H9 (cell line): Measurements from ENCODE around the gene TBP. TPM values are rescaled to one million over a fixed set of nuclear protein-coding genes. Genes with fewer than 3 reads are reported as not detected.

Source experiments
- DNase-seq: peaks from one replicate; pipeline ENCODE4 v3.0.0-alpha.2; 2017
- H2AFZ ChIP-seq: one replicate; pipeline ENCODE4 v1.6.1; 2013; ENCODE audit warnings: mild to moderate bottlenecking, low read length, control low read depth, moderate library complexity
- H2AK5ac ChIP-seq: 2 replicates; pipeline ENCODE4 v1.6.1; 2013; ENCODE audit warnings: low read length, control low read depth, mixed read lengths; ENCODE audit not compliant: insufficient read length
- H2BK120ac ChIP-seq: one replicate; pipeline ENCODE4 v1.6.1; 2013; ENCODE audit warnings: low read depth, mild to moderate bottlenecking, low read length, control low read depth, inconsistent platforms; ENCODE audit not compliant: poor library complexity, severe bottlenecking
- H2BK12ac ChIP-seq: 2 replicates; pipeline ENCODE4 v1.6.1; 2013; ENCODE audit warnings: low read length, control low read depth, mixed read lengths, low read depth; ENCODE audit not compliant: insufficient read length
- H2BK15ac ChIP-seq: 2 replicates; pipeline ENCODE4 v1.6.1; 2013; ENCODE audit warnings: low read depth, low read length, control low read depth
- H2BK20ac ChIP-seq: one replicate; pipeline ENCODE4 v1.6.1; 2013; ENCODE audit warnings: low read depth, mild to moderate bottlenecking, low read length, control low read depth, inconsistent platforms; ENCODE audit not compliant: poor library complexity, severe bottlenecking
- H2BK5ac ChIP-seq: 2 replicates; pipeline ENCODE4 v1.6.1; 2013; ENCODE audit warnings: low read length, control low read depth, mixed read lengths; ENCODE audit not compliant: insufficient read length
- H3K14ac ChIP-seq: 2 replicates; pipeline ENCODE4 v1.6.1; 2013; ENCODE audit warnings: low read length, control low read depth; ENCODE audit not compliant: insufficient read depth
- H3K18ac ChIP-seq: 2 replicates; pipeline ENCODE4 v1.6.1; 2013; ENCODE audit warnings: low read depth, mild to moderate bottlenecking, mixed read lengths, low read length, control low read depth; ENCODE audit not compliant: insufficient read length
- H3K23ac ChIP-seq: 2 replicates; pipeline ENCODE4 v1.6.1; 2013; ENCODE audit warnings: low read length, control low read depth, mixed read lengths, low read depth; ENCODE audit not compliant: insufficient read length
- H3K23me2 ChIP-seq: 2 replicates; pipeline ENCODE4 v1.6.1; 2013; ENCODE audit warnings: low read depth, mild to moderate bottlenecking, mixed read lengths, low read length, control low read depth; ENCODE audit not compliant: insufficient read length, poor library complexity, severe bottlenecking
- H3K27ac ChIP-seq: 2 replicates; pipeline ENCODE4 v1.5.1; 2013; ENCODE audit warnings: low read length, control low read depth, mixed read lengths, low read depth; ENCODE audit not compliant: insufficient read length
- H3K27me3 ChIP-seq: 2 replicates; pipeline ENCODE4 v1.6.1; 2013; ENCODE audit warnings: low read length, control low read depth, inconsistent platforms; ENCODE audit not compliant: insufficient read depth
- H3K4ac ChIP-seq: 2 replicates; pipeline ENCODE4 v1.6.1; 2013; ENCODE audit warnings: low read depth, mild to moderate bottlenecking, control low read depth, inconsistent platforms, low read length, moderate library complexity
- H3K4me1 ChIP-seq: 2 replicates; pipeline ENCODE4 v1.6.1; 2013; ENCODE audit warnings: low read length, control low read depth, inconsistent platforms; ENCODE audit not compliant: insufficient read depth
- H3K4me2 ChIP-seq: 2 replicates; pipeline ENCODE4 v1.6.1; 2013; ENCODE audit warnings: low read length, control low read depth, mixed read lengths; ENCODE audit not compliant: insufficient read length, insufficient read depth
- H3K56ac ChIP-seq: 2 replicates; pipeline ENCODE4 v1.6.1; 2013; ENCODE audit warnings: low read depth, mild to moderate bottlenecking, mixed read lengths, low read length, control low read depth; ENCODE audit not compliant: insufficient read length
- H3K79me1 ChIP-seq: 2 replicates; pipeline ENCODE4 v1.6.1; 2013; ENCODE audit warnings: low read depth, mild to moderate bottlenecking, moderate library complexity, low read length, control low read depth, inconsistent platforms; ENCODE audit not compliant: insufficient read depth, poor library complexity, severe bottlenecking
- H3K79me2 ChIP-seq: 2 replicates; pipeline ENCODE4 v1.6.1; 2013; ENCODE audit warnings: low read length, control low read depth, inconsistent platforms; ENCODE audit not compliant: insufficient read depth
- H3K9ac ChIP-seq: 2 replicates; pipeline ENCODE4 v1.6.1; 2013; ENCODE audit warnings: low read length, control low read depth, mixed read lengths; ENCODE audit not compliant: insufficient read length; ENCODE audit errors: extremely low read depth
- H3K9me3 ChIP-seq: one replicate; pipeline ENCODE4 v1.6.1; 2013; ENCODE audit warnings: low read depth, low read length, inconsistent platforms; ENCODE audit not compliant: control insufficient read depth
- H3T11ph ChIP-seq: one replicate; pipeline ENCODE4 v1.6.1; 2013; ENCODE audit warnings: mild to moderate bottlenecking, low read length, control low read depth, inconsistent platforms
- H4K20me1 ChIP-seq: one replicate; pipeline ENCODE4 v1.6.1; 2013; ENCODE audit not compliant: control insufficient read depth, insufficient read length, insufficient read depth
- H4K5ac ChIP-seq: 2 replicates; pipeline ENCODE4 v1.6.1; 2013; ENCODE audit warnings: low read depth, mild to moderate bottlenecking, mixed read lengths, low read length, control low read depth; ENCODE audit not compliant: insufficient read length
- H4K8ac ChIP-seq: replicated peaks from 2 replicates; pipeline ENCODE4 v1.6.1; 2013; ENCODE audit warnings: low read length, control low read depth, mixed read lengths, low read depth; ENCODE audit not compliant: insufficient read length
- H4K91ac ChIP-seq: 2 replicates; pipeline ENCODE4 v1.6.1; 2013; ENCODE audit warnings: low read depth, mild to moderate bottlenecking, moderate library complexity, mixed read lengths, low read length, control low read depth; ENCODE audit not compliant: insufficient read length
- H3K27ac Mint-ChIP-seq, 3 experiments: 2 replicates in 2 of 3; 3 replicates in 1 of 3; pipeline ENCODE4 v1.8.0; 2020 to 2021; ENCODE audit warnings: mixed read lengths in 3 of 3, mild to moderate bottlenecking in 1 of 3, moderate library complexity in 1 of 3
- H3K27me3 Mint-ChIP-seq: 2 replicates; pipeline ENCODE4 v1.8.0; 2021; ENCODE audit warnings: low read depth, mild to moderate bottlenecking, moderate library complexity, mixed read lengths
- H3K36me3 Mint-ChIP-seq, 3 experiments: 2 replicates in 2 of 3; 3 replicates in 1 of 3; pipeline ENCODE4 v1.8.0; 2020 to 2021; ENCODE audit warnings: low read depth in 3 of 3, mixed read lengths in 3 of 3; ENCODE audit not compliant: insufficient read depth in 1 of 3
- H3K4me1 Mint-ChIP-seq, 2 experiments: 2 replicates each; pipeline ENCODE4 v1.8.0; 2020; ENCODE audit warnings: mixed read lengths in 2 of 2
- H3K4me3 Mint-ChIP-seq, 2 experiments: 2 replicates in 1 of 2; 3 replicates in 1 of 2; pipeline ENCODE4 v1.8.0; 2020 to 2021; ENCODE audit warnings: mild to moderate bottlenecking in 2 of 2, mixed read lengths in 2 of 2, moderate library complexity in 1 of 2
- H3K9me3 Mint-ChIP-seq, 2 experiments: 2 replicates in 1 of 2; 3 replicates in 1 of 2; pipeline ENCODE4 v1.8.0; 2020; ENCODE audit warnings: mild to moderate bottlenecking in 2 of 2, mixed read lengths in 2 of 2, moderate library complexity in 1 of 2
- CTCF ChIP-seq: fragments of 200-600 bp; sonication (generic); conservative IDR thresholded peaks from 3 replicates; pipeline ENCODE4 v1.8.0; 2021; ENCODE audit warnings: antibody characterized with exemption, mild to moderate bottlenecking
- WGBS: extraction: QIAGEN DNeasy Blood & Tissue Kit; methylation state at CpG from one replicate; pipeline ENCODE4 v1.1.7; 2013; ENCODE audit warnings: missing lambda C conversion rate, low lambda C conversion rate, mixed read lengths; ENCODE audit not compliant: insufficient read length; ENCODE audit errors: extremely low coverage; 5-methylcytosine and 5-hydroxymethylcytosine counted together
- total RNA-seq: library from RNA; stranded (reverse); gene quantifications from 2 replicates; pipeline ENCODE4 v1.2.1, GENCODE V29; 2021

Gene TBP
- total RNA-seq, 1 experiment from 2014 or later: 22.6 TPM

DNA sequence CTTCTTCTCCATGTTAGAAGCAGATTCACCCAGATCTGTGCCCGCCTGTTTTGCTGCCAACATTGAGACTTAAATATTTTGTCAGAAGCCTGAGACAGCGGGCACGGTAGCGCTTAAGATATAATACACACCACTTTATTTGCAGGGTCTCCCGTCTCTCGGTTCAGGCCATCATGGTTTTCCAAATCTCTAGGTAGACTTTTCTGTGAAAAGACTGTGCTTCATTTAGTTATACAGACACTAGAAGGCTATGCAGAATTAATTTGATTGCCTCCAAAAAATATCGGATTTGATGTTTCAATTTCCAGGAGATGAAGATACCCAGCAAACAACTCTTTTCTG, 598 bp downstream of the TBP start:
- no peak overlapping the region for H3K27ac ChIP-seq
- peaks cover 4% of the 10 kb centered on the region for H3K23me2 ChIP-seq
- no peak overlapping the region for H2BK5ac ChIP-seq
- H2BK120ac ChIP-seq: no peak overlapping the region
- Mint-ChIP-seq H3K27me3 (no peaks in the 10 kb centered on the region), H3K4me3 (no peak overlapping the region), H3K4me1 (peaks cover 13 to 16% of the 10 kb centered on the region in 2 experiments), H3K27ac (no peak overlapping the region), H3K36me3 (peaks cover 5 to 32% (median 19%) of the 10 kb centered on the region in 3 experiments; a peak in 6 of 7 replicates), H3K9me3 (no peaks in the 10 kb centered on the region)
- no peak overlapping the region for H3K23ac ChIP-seq
- H3K4me2 ChIP-seq: peak overlapping the region; percentile 87
- no peak overlapping the region for H2AFZ ChIP-seq
- H3K18ac ChIP-seq: no peak overlapping the region
- H4K20me1 ChIP-seq: no peaks in the 10 kb centered on the region
- no peaks in the 10 kb centered on the region for H3K4me1 ChIP-seq
- H2BK15ac ChIP-seq: no peak overlapping the region
- no peak overlapping the region for H4K91ac ChIP-seq
- H2BK20ac ChIP-seq: no peak overlapping the region
- no peak overlapping the region for H2AK5ac ChIP-seq
- DNase-seq: no peak
- peak overlapping the region; percentile 0 for H3K56ac ChIP-seq
- WGBS: no CpG with 5 or more reads among the region's 7 CpGs
- peaks cover 43% of the 10 kb centered on the region for H3K79me2 ChIP-seq
- no peak for TF ChIP-seq CTCF
- no peak overlapping the region for H3K4ac ChIP-seq
- no peak overlapping the region; the same call in 1 of the 2 replicates for H3K14ac ChIP-seq
- H3K9me3 ChIP-seq: no peaks in the 10 kb centered on the region
- peak overlapping the region; percentile 89 for H3K9ac ChIP-seq
- H3K79me1 ChIP-seq: peaks cover 7% of the 10 kb centered on the region
- no peaks in the 10 kb centered on the region for H3K27me3 ChIP-seq
- H4K5ac ChIP-seq: no peak overlapping the region
- H3T11ph ChIP-seq: no peak overlapping the region
- no peak overlapping the region for H4K8ac ChIP-seq
- no peak overlapping the region for H2BK12ac ChIP-seq
